Mucosa of rectum (tissue), 2 donors: Measurements from ENCODE around the gene BCOR.
A peak's percentile ranks its signal among the peaks of the same experiment; 100 is the strongest.

Source experiments
- H3K27ac ChIP-seq, 2 donors: one replicate each; pipeline ENCODE4 v1.7.0; 2013; ENCODE audit warnings: inconsistent platforms in 2 of 2, low read depth in 2 of 2, low read length in 2 of 2
- H3K27me3 ChIP-seq, 2 donors: one replicate each; pipeline ENCODE4 v1.7.0; 2013; ENCODE audit warnings: low read length in 2 of 2; ENCODE audit not compliant: control insufficient read depth in 2 of 2, insufficient read depth in 2 of 2
- H3K36me3 ChIP-seq, 2 donors: one replicate each; pipeline ENCODE4 v1.7.0; 2013; ENCODE audit warnings: low read length in 2 of 2; ENCODE audit not compliant: control insufficient read depth in 2 of 2, insufficient read depth in 2 of 2
- H3K4me1 ChIP-seq, 2 donors: one replicate each; pipeline ENCODE4 v1.7.0; 2013; ENCODE audit warnings: low read length in 2 of 2, mild to moderate bottlenecking in 1 of 2; ENCODE audit not compliant: control insufficient read depth in 2 of 2, insufficient read depth in 2 of 2
- H3K4me3 ChIP-seq, 2 donors: one replicate each; pipeline ENCODE4 v1.7.0; 2013; ENCODE audit warnings: low read length in 2 of 2
- H3K9ac ChIP-seq, 2 donors: one replicate each; pipeline ENCODE4 v1.7.0; 2013; ENCODE audit warnings: low read length in 2 of 2, low read depth in 1 of 2, mild to moderate bottlenecking in 1 of 2
- H3K9me3 ChIP-seq, 2 donors: one replicate each; pipeline ENCODE4 v1.7.0; 2013; ENCODE audit warnings: low read length in 2 of 2; ENCODE audit not compliant: control insufficient read depth in 2 of 2
- donor health status: healthy.
- donor health status: Normal muscosa, but diverticular disease.

BCOR gene

DNA sequence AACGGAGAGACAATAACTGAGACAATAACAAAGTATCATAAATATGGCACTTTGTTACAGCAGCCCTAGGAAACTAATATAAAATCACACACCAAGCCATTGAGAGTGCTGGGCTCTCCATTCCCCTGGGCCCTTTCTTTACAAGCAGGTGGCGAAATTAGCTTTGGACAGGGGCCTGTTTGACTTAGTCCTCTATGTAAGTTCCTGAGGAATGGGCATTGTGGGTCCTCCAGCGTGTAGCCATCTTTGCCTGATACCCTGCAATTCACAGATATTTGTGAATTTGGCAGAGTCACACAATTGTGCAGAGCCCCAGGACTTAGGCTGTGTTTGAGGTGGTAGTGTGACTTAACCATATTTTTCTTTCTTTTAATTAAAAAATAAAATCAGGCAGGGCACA lies 67.6 kb downstream of the BCOR start:
- Histone ChIP-seq H3K9me3 (peaks cover 0 to 2% of the 10 kb centered on the region in 2 donors), H3K4me1 (no peaks in the 10 kb centered on the region), H3K4me3 (no peak overlapping the region), H3K9ac (no peak overlapping the region), H3K36me3 (no peaks in the 10 kb centered on the region), H3K27me3 (peaks cover 0 to 2% of the 10 kb centered on the region in 2 donors), H3K27ac (no peak overlapping the region)

DNA sequence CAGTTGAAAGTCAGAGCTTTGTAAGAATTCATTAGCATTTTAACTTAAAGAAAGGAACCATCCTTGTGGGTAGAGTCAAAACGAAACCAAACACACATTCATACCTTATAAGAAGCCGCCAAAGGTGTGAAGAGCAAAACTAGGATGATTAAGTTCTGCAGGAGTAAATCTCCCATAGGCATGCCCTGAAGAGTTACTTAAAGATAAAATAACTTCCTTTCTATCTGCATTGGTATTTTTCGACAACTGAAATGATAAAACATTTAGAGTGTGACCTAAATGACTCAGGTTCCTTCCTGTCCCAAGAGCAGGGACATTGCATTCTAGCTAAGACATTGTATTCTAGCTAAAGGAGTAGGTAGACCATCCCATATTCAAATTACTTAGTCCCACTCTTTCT lies 75.3 kb downstream of the BCOR start:
- H3K27me3 ChIP-seq: no peaks in the 10 kb centered on the region

DNA sequence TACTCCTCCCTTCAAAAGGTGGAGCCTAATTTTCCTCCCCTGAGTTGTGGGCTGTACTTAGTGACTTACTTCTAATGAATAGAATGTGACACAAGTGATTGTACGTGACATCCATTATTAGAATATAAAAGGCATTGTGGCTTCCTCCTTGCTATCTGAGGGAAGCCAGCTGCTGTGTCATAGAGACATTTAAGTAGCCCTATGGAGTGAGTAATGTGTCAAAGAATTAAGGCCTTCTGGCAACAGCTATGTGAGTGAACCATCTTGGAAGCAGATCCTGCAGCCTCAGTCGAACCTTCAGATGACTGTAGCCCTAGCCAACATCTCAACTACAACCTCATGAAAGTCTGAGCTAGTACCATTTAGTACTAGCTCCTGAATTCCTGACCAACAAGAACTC lies 76.1 kb downstream of the BCOR start:
- no peaks in the 10 kb centered on the region for H3K27me3 ChIP-seq
- no peaks in the 10 kb centered on the region for H3K36me3 ChIP-seq
- H3K4me3 ChIP-seq: no peak overlapping the region
- no peak overlapping the region for H3K9ac ChIP-seq
- peaks cover 0 to 2% of the 10 kb centered on the region in 2 donors for H3K9me3 ChIP-seq
- no peaks in the 10 kb centered on the region for H3K4me1 ChIP-seq
- H3K27ac ChIP-seq: no peak overlapping the region

More for the DNA sequence above, 75.3 kb downstream of the BCOR start:
- Histone ChIP-seq H3K9ac (no peak overlapping the region), H3K36me3 (no peaks in the 10 kb centered on the region), H3K9me3 (no peaks in the 10 kb centered on the region), H3K4me1 (no peaks in the 10 kb centered on the region), H3K27ac (no peak overlapping the region), H3K4me3 (no peak overlapping the region)

DNA sequence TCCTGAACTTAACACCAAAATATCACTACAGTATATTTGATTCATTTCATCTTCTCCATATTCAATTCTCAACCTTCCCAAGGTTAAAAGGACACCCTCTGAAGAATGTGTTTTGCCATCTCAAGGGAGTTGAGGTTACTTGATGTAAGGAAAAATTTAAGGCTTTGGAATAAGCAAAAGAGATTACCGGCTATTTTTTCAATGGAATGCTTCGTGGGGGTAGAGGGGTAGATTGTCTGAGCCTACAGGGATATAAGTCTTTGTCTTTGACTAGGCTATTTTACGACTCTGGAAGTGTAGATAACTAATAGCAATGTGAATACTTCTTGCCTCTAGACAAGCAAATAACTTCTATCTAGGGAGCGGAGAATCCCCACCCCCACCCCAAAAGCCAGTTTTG lies 78.2 kb downstream of the BCOR start:
- Histone ChIP-seq H3K4me3 (no peak overlapping the region), H3K4me1 (no peaks in the 10 kb centered on the region), H3K9ac (no peak overlapping the region), H3K27me3 (peaks cover 0 to 5% of the 10 kb centered on the region in 2 donors), H3K36me3 (no peaks in the 10 kb centered on the region), H3K27ac (no peak overlapping the region), H3K9me3 (peaks cover 0 to 3% of the 10 kb centered on the region in 2 donors)

DNA sequence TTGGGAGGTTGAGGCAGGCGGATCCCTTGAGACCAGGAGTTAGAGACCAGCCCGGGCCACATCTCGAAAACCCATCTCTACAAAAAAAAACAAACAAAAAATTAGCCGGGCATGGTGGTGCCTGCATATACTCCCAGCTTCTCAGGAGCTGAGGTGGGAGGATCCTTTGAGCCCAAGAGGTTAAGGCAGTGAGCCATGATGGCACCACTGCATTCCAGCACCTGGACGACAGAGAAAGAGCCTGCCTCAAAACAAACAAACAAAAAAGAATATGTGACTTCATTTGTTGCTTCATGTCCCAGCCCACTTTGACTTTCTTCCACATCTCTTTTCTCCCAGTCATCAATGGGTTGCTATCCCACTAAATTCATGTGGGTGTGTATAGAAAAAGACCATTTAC lies 79.7 kb downstream of the BCOR start:
- Histone ChIP-seq H3K9me3 (peaks cover 0 to 3% of the 10 kb centered on the region in 2 donors), H3K4me3 (no peak overlapping the region), H3K36me3 (no peaks in the 10 kb centered on the region), H3K27me3 (peaks cover 0 to 5% of the 10 kb centered on the region in 2 donors), H3K27ac (no peak overlapping the region), H3K9ac (no peak overlapping the region), H3K4me1 (peaks cover 0 to 4% of the 10 kb centered on the region in 2 donors)

DNA sequence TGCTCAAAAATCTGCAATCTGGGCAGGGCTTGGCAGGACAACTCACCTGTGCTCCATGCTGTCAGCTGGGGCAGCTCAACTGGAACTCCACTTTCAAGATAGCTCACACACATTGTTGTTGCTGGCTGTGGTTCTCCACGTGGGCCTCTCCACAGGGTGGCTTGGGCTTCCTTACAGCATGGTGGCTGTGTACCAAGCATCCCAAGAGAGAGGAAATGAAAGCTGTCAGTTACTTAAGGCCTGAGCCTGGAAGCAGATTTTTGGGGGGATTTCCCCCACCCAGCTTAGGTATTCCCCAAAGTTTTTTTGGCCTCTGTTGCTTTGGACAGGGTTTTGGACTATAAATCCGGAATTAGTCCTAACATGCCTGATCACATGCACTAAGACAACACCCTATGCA lies 81.0 kb downstream of the BCOR start:
- H3K4me1 ChIP-seq: peaks cover 7 to 13% of the 10 kb centered on the region in 2 donors

DNA sequence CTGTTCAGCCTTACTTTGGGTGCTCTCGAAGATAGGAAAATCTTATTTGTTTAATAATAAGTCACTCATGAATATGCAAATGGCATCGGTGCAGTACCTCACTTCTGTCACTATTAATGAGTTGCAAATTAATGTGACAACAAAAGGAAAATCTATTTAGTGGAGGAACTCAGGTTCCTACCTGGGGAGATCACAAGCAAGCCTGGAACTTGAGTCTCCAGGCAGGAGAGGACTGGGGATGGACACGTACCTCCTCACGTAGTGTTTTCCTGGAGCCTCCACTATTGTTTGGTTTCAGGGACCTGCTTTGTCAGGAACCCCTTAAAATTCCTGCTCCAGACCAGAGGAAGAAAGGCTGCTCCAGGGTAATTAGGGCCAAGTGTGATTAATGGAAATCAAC lies 82.1 kb downstream of the BCOR start:
- Histone ChIP-seq H3K4me1 (peaks cover 9 to 18% of the 10 kb centered on the region in 2 donors), H3K27me3 (peaks cover 5 to 14% of the 10 kb centered on the region in 2 donors), H3K36me3 (no peaks in the 10 kb centered on the region), H3K27ac (no peak overlapping the region), H3K9me3 (peaks cover 0 to 3% of the 10 kb centered on the region in 2 donors), H3K9ac (no peak overlapping the region), H3K4me3 (no peak overlapping the region)

More for the DNA sequence above, 81.0 kb downstream of the BCOR start:
- Histone ChIP-seq H3K9me3 (peaks cover 0 to 3% of the 10 kb centered on the region in 2 donors), H3K27ac (no peak overlapping the region), H3K4me3 (no peak overlapping the region), H3K36me3 (no peaks in the 10 kb centered on the region), H3K27me3 (peaks cover 2 to 8% of the 10 kb centered on the region in 2 donors), H3K9ac (no peak overlapping the region)

DNA sequence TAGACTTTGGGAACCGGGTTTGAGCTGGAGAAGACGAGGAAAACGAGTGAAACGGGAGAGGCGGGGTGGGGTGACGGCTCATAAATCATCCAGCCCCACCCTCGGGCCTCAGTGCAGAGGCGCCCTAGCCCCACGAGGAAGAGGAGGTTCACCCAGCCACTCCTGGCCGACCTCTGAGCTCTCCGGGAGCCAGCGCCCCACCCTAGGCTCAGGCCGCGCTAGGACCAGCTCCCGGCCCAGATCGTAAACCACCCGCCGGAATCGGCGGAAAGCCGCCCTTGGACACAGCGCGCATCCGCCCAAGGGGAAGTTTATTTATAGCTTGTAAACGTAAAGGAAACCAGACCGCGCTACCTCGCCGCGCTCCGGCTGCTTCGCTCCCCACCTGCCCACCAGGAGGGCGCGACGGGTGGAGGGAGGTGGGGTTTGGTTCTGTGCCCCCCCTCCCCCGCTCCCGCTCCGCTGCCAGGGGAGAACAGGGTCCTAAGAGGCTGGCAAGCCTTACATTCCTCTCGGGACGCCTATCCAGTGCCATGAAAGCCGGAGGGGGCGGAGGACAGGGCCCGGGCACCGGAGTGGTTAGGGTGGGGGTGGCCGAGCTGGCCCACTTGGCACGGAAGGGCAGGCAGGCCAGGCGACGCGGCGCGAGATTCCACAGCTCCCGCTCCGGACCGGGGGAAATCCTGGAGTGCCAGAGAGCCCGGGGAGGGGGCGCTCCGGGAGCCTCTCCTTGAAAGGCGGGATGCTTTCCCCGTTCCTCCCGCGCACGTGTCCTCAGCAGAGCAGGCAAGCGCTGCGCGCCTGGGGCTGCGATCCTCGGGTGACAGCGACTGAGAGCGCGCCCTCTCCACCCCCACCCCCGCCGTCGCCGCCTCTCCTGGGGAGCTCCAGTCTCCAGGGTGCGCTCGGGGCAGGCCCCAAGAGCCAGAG lies 84.2 kb downstream of the BCOR start:
- peaks cover 0 to 3% of the 10 kb centered on the region in 2 donors for H3K9me3 ChIP-seq
- H3K4me1 ChIP-seq: peaks cover 9 to 18% of the 10 kb centered on the region in 2 donors
- peak overlapping the region; percentile 95 to 98 for H3K27ac ChIP-seq
- H3K9ac ChIP-seq: peak overlapping the region; percentile 60 to 78
- no peaks in the 10 kb centered on the region for H3K36me3 ChIP-seq
- H3K4me3 ChIP-seq: peak overlapping the region; percentile 61 to 63
- peaks cover 5 to 16% of the 10 kb centered on the region in 2 donors for H3K27me3 ChIP-seq

DNA sequence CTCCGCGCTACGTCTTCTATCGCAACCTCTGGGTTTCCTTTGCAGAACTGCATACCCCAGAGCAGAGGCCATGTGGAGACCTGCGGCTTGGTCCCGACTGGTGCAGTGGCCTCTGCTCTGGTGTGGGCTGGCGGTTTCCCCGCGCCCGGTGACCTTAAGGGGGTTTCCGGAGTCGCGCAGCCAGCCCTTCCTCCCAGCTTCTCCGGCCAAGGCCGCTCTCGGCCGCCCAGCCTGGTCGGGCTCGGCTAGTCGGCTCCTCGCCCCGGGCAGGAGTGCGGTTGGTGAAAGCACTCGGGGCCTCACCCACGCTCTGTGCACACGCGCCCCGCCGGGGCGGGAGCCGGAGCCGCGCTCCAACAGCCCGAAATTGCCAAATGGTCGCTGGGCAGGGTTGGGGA lies 84.9 kb downstream of the BCOR start:
- no peaks in the 10 kb centered on the region for H3K36me3 ChIP-seq
- peak overlapping the region; percentile 58 to 78 for H3K9ac ChIP-seq
- peaks cover 5 to 21% of the 10 kb centered on the region in 2 donors for H3K27me3 ChIP-seq
- peak overlapping the region; percentile 95 to 98 for H3K27ac ChIP-seq
- peaks cover 9 to 18% of the 10 kb centered on the region in 2 donors for H3K4me1 ChIP-seq
- peaks cover 0 to 3% of the 10 kb centered on the region in 2 donors for H3K9me3 ChIP-seq
- H3K4me3 ChIP-seq: peak overlapping the region; percentile 61 to 63
